ENCODE measurements around the gene KLHL12. TPM values are rescaled to one million over a fixed set of nuclear protein-coding genes. Genes with fewer than 3 reads are reported as not detected.

KLHL12 gene
- total RNA-seq, result 10 to 100 TPM; 40.2 to 40.9 TPM
- polyA plus RNA-seq, result 21.2 TPM

GRCh38 chr1:202926581-202927491, at the start of gene KLHL12:
TSS of gene KLHL12 (minus strand) at chr1:202927234. CDS start at chr1:202925162, 2,072 bp downstream.
- H3K27me3 ChIP-seq (ENCODE audit: insufficient read depth, low read length, poor library complexity, severe bottlenecking), result no peaks in the 10 kb centered on the region
- H3K9me3 Mint-ChIP-seq, result no peaks in the 10 kb centered on the region
- peak within 1 kb of the TSS; percentile 90 to 99 (median 94) for H3K27ac Mint-ChIP-seq
- peak within 1 kb of the TSS; percentile 98 for H3K27ac ChIP-seq (ENCODE audit: low read depth, low read length)
- ChIA-PET CTCF (interaction anchor here (0.7 to 1.3 kb wide), 7 partner anchors 15 to 123 kb away, joined by 3 to 8 read pairs (median 3); partner anchors contain the start of gene TMEM183A), POLR2A (interaction anchor here (0.6 to 1.3 kb wide), 6 partner anchors 12 to 82 kb away, joined by 3 to 9 read pairs (median 3); partner anchors contain the start of gene TMEM183A)
- DNase-seq, result peak; percentile 93 to 96 (median 95)
- H3K27me3 Mint-ChIP-seq, result peaks cover 0 to 2% of the 10 kb centered on the region in 2 donors
- H3K36me3 ChIP-seq (ENCODE audit: insufficient read depth, low read length), result peaks cover 7% of the 10 kb centered on the region
- H3K4me1 Mint-ChIP-seq, result peaks cover 29 to 41% (median 37%) of the 10 kb centered on the region in 3 donors
- H3K9me3 ChIP-seq (ENCODE audit: low read length), result no peaks in the 10 kb centered on the region
- H3K4me1 ChIP-seq (ENCODE audit: insufficient read depth, low read length), result peaks cover 26% of the 10 kb centered on the region
- H3K36me3 Mint-ChIP-seq, result peaks cover 0 to 30% (median 6%) of the 10 kb centered on the region in 3 donors
- peak within 1 kb of the TSS; percentile 92 to 98 (median 93) for H3K4me3 Mint-ChIP-seq
- peak within 1 kb of the TSS; percentile 86 for H3K4me3 ChIP-seq (ENCODE audit: low read length)

GRCh38 chr1:202976633-202977032, 49.6 kb upstream of the KLHL12 start:
- H3K9me3 Mint-ChIP-seq, result no peaks in the 10 kb centered on the region
- CTCF ChIA-PET, result no interaction called here

GRCh38 chr1:202974856-202975255, 47.8 kb upstream of the KLHL12 start:
- Mint-ChIP-seq H3K27me3 (peaks cover 21 to 31% of the 10 kb centered on the region in 2 donors), H3K9me3 (no peaks in the 10 kb centered on the region), H3K27ac (no peak overlapping the region), H3K4me3 (no peak overlapping the region), H3K36me3 (no peaks in the 10 kb centered on the region), H3K4me1 (peaks cover 0 to 1% (median 0%) of the 10 kb centered on the region in 3 donors)
- CTCF ChIA-PET, result interaction anchor here (1.2 kb wide), 1 partner anchor 25 kb away, joined by 3 read pairs; no protein-coding TSS in a partner anchor
- no peaks in the 10 kb centered on the region for H3K9me3 ChIP-seq (ENCODE audit: low read length)
- H3K27me3 ChIP-seq (ENCODE audit: insufficient read depth, low read length, poor library complexity, severe bottlenecking), result no peaks in the 10 kb centered on the region
- POLR2A ChIA-PET, result no interaction called here
- DNase-seq, result no peak
- no peaks in the 10 kb centered on the region for H3K4me1 ChIP-seq (ENCODE audit: insufficient read depth, low read length)
- no peak overlapping the region for H3K4me3 ChIP-seq (ENCODE audit: low read length)
- no peaks in the 10 kb centered on the region for H3K36me3 ChIP-seq (ENCODE audit: insufficient read depth, low read length)
- no peak overlapping the region for H3K27ac ChIP-seq (ENCODE audit: low read depth, low read length)

More at GRCh38 chr1:202976633-202977032, 49.6 kb upstream of the KLHL12 start:
- H3K27ac ChIP-seq (ENCODE audit: low read depth, low read length), result no peak overlapping the region
- Mint-ChIP-seq H3K27ac (no peak overlapping the region), H3K27me3 (peaks cover 24 to 35% of the 10 kb centered on the region in 2 donors), H3K4me1 (no peaks in the 10 kb centered on the region), H3K4me3 (no peak overlapping the region), H3K36me3 (no peaks in the 10 kb centered on the region)
- no peaks in the 10 kb centered on the region for H3K36me3 ChIP-seq (ENCODE audit: insufficient read depth, low read length)
- H3K4me1 ChIP-seq (ENCODE audit: insufficient read depth, low read length), result no peaks in the 10 kb centered on the region
- H3K27me3 ChIP-seq (ENCODE audit: insufficient read depth, low read length, poor library complexity, severe bottlenecking), result no peaks in the 10 kb centered on the region
- H3K9me3 ChIP-seq (ENCODE audit: low read length), result no peaks in the 10 kb centered on the region
- POLR2A ChIA-PET, result no interaction called here
- no peak for DNase-seq
- no peak overlapping the region for H3K4me3 ChIP-seq (ENCODE audit: low read length)

GRCh38 chr1:202972046-202972445, 45.0 kb upstream of the KLHL12 start:
- POLR2A ChIA-PET, result interaction anchor here (1.2 kb wide), 1 partner anchor 31 kb away, joined by 3 read pairs; no protein-coding TSS in a partner anchor
- CTCF ChIA-PET, result no interaction called here
- H3K9me3 ChIP-seq (ENCODE audit: low read length), result no peaks in the 10 kb centered on the region
- H3K27me3 ChIP-seq (ENCODE audit: insufficient read depth, low read length, poor library complexity, severe bottlenecking), result no peaks in the 10 kb centered on the region
- peaks cover 16 to 18% (median 17%) of the 10 kb centered on the region in 3 donors for H3K4me1 Mint-ChIP-seq
- DNase-seq, result no peak
- no peak overlapping the region for H3K27ac Mint-ChIP-seq
- H3K4me3 ChIP-seq (ENCODE audit: low read length), result no peak overlapping the region
- peaks cover 0 to 3% (median 0%) of the 10 kb centered on the region in 3 donors for H3K36me3 Mint-ChIP-seq
- no peaks in the 10 kb centered on the region for H3K36me3 ChIP-seq (ENCODE audit: insufficient read depth, low read length)
- no peaks in the 10 kb centered on the region for H3K9me3 Mint-ChIP-seq
- H3K27me3 Mint-ChIP-seq, result peaks cover 7 to 9% of the 10 kb centered on the region in 2 donors
- peak overlapping the region in 1 of 7 donors; percentile 74 for H3K4me3 Mint-ChIP-seq
- peaks cover 20% of the 10 kb centered on the region for H3K4me1 ChIP-seq (ENCODE audit: insufficient read depth, low read length)
- no peak overlapping the region for H3K27ac ChIP-seq (ENCODE audit: low read depth, low read length)

GRCh38 chr1:202968895-202969295, 41.9 kb upstream of the KLHL12 start:
- peak in 3 of 5 donors; percentile 13 to 52 (median 37) for DNase-seq
- Histone ChIP-seq H3K27me3 (ENCODE audit: insufficient read depth, low read length, poor library complexity, severe bottlenecking) (no peaks in the 10 kb centered on the region), H3K36me3 (ENCODE audit: insufficient read depth, low read length) (peaks cover 2% of the 10 kb centered on the region), H3K9me3 (ENCODE audit: low read length) (no peaks in the 10 kb centered on the region), H3K4me3 (ENCODE audit: low read length) (no peak overlapping the region), H3K27ac (ENCODE audit: low read depth, low read length) (no peak overlapping the region), H3K4me1 (ENCODE audit: insufficient read depth, low read length) (peaks cover 27% of the 10 kb centered on the region)
- CTCF ChIA-PET, result interaction anchor here (1.1 to 1.4 kb wide), 2 partner anchors 29 to 38 kb away, joined by 3 to 5 read pairs; partner anchors contain the start of gene TMEM183A
- H3K4me1 Mint-ChIP-seq, result peaks cover 23 to 32% (median 25%) of the 10 kb centered on the region in 3 donors
- peak overlapping the region in 4 of 8 donors; percentile 21 to 61 (median 54) for H3K27ac Mint-ChIP-seq
- H3K9me3 Mint-ChIP-seq, result no peaks in the 10 kb centered on the region
- peaks cover 0 to 14% (median 0%) of the 10 kb centered on the region in 3 donors for H3K36me3 Mint-ChIP-seq
- POLR2A ChIA-PET, result interaction anchor here (2.0 kb wide), 1 partner anchor 38 kb away, joined by 9 read pairs; the partner anchor contains the start of gene TMEM183A
- H3K4me3 Mint-ChIP-seq, result peak overlapping the region in 5 of 7 donors; percentile 10 to 96 (median 35)
- no peaks in the 10 kb centered on the region for H3K27me3 Mint-ChIP-seq

GRCh38 chr1:202968351-202968750, 41.3 kb upstream of the KLHL12 start:
- Mint-ChIP-seq H3K9me3 (no peaks in the 10 kb centered on the region), H3K36me3 (peaks cover 0 to 19% (median 2%) of the 10 kb centered on the region in 3 donors), H3K27me3 (no peaks in the 10 kb centered on the region), H3K4me3 (peak overlapping the region; percentile 90 to 96 (median 93)), H3K27ac (peak overlapping the region in 6 of 8 donors; percentile 3 to 97 (median 70)), H3K4me1 (peaks cover 23 to 32% (median 25%) of the 10 kb centered on the region in 3 donors)
- H3K27ac ChIP-seq (ENCODE audit: low read depth, low read length), result no peak overlapping the region
- peaks cover 4% of the 10 kb centered on the region for H3K36me3 ChIP-seq (ENCODE audit: insufficient read depth, low read length)
- H3K27me3 ChIP-seq (ENCODE audit: insufficient read depth, low read length, poor library complexity, severe bottlenecking), result no peaks in the 10 kb centered on the region
- no peaks in the 10 kb centered on the region for H3K9me3 ChIP-seq (ENCODE audit: low read length)
- H3K4me1 ChIP-seq (ENCODE audit: insufficient read depth, low read length), result peaks cover 27% of the 10 kb centered on the region
- DNase-seq, result no peak
- H3K4me3 ChIP-seq (ENCODE audit: low read length), result peak overlapping the region; percentile 73
- POLR2A ChIA-PET, result interaction anchor here (0.8 to 2.0 kb wide), 5 partner anchors 17 to 160 kb away, joined by 3 to 9 read pairs (median 3); partner anchors contain the start of genes KDM5B, KLHL12, RABIF and TMEM183A
- CTCF ChIA-PET, result interaction anchor here (0.5 to 1.4 kb wide), 5 partner anchors 24 to 217 kb away, joined by 3 to 5 read pairs (median 3); partner anchors contain the start of gene TMEM183A

- peaks cover 0 to 25% (median 4%) of the 10 kb centered on the region in 3 donors for H3K36me3 Mint-ChIP-seq
- H3K27me3 Mint-ChIP-seq, result no peaks in the 10 kb centered on the region
- peak overlapping the region; percentile 64 for H3K27ac ChIP-seq (ENCODE audit: low read depth, low read length)
- no peaks in the 10 kb centered on the region for H3K9me3 Mint-ChIP-seq
- H3K9me3 ChIP-seq (ENCODE audit: low read length), result no peaks in the 10 kb centered on the region
- H3K36me3 ChIP-seq (ENCODE audit: insufficient read depth, low read length), result peaks cover 4% of the 10 kb centered on the region
- no peaks in the 10 kb centered on the region for H3K27me3 ChIP-seq (ENCODE audit: insufficient read depth, low read length, poor library complexity, severe bottlenecking)
- peak overlapping the region; percentile 88 to 97 (median 93) for H3K27ac Mint-ChIP-seq
- ChIA-PET CTCF (interaction anchor here (0.5 to 1.4 kb wide), 5 partner anchors 25 to 217 kb away, joined by 3 to 5 read pairs (median 3); partner anchors contain the start of gene TMEM183A), POLR2A (interaction anchor here (0.8 to 2.0 kb wide), 5 partner anchors 16 to 160 kb away, joined by 3 to 9 read pairs (median 3); partner anchors contain the start of genes KDM5B, KLHL12, RABIF and TMEM183A)
- peaks cover 23 to 32% (median 25%) of the 10 kb centered on the region in 3 donors for H3K4me1 Mint-ChIP-seq
- DNase-seq, result peak in 3 of 5 donors; percentile 5 to 31 (median 13)
- H3K4me3 Mint-ChIP-seq, result peak overlapping the region; percentile 90 to 96 (median 93)
- peaks cover 27% of the 10 kb centered on the region for H3K4me1 ChIP-seq (ENCODE audit: insufficient read depth, low read length)
- peak overlapping the region; percentile 73 for H3K4me3 ChIP-seq (ENCODE audit: low read length)
Measured at GRCh38 chr1:202967684-202968281, 40.7 kb upstream of the KLHL12 start.

All from CD8-positive, alpha-beta memory T cell (primary cell).